ENCODE measurements around the gene HSPB8.

The HSPB8 gene

DNA sequence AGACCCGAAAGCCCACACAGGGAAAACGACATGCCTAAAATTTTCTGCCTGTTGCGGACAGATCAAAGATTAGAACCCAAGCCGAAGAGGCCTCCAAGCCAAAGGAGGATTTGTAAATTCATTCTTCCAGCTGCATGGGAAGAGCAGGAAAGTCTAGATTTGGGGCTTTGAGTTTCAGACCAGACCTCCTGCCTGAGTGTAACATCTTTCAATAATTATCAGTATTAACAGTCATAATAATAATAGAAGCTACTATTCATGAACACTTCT is 1.7 kb upstream of the HSPB8 start:
- DNase-seq (ENCODE audit: low spot score in 2 of 2) (no peak), ATAC-seq (replicated peaks; ENCODE audit: extremely low read depth, poor library complexity, severe bottlenecking) (no peak)
- peaks cover 46% of the 10 kb centered on the region for H3K27me3 Mint-ChIP-seq
- H3K36me3 Mint-ChIP-seq (ENCODE audit: insufficient read depth): peaks cover 1% of the 10 kb centered on the region
- H3K9me3 Mint-ChIP-seq: no peaks in the 10 kb centered on the region
- no peaks in the 10 kb centered on the region for H3K4me1 Mint-ChIP-seq
- no peak overlapping the region for H3K27ac Mint-ChIP-seq (ENCODE audit: low read depth)
- no peak overlapping the region for H3K4me3 Mint-ChIP-seq

DNA sequence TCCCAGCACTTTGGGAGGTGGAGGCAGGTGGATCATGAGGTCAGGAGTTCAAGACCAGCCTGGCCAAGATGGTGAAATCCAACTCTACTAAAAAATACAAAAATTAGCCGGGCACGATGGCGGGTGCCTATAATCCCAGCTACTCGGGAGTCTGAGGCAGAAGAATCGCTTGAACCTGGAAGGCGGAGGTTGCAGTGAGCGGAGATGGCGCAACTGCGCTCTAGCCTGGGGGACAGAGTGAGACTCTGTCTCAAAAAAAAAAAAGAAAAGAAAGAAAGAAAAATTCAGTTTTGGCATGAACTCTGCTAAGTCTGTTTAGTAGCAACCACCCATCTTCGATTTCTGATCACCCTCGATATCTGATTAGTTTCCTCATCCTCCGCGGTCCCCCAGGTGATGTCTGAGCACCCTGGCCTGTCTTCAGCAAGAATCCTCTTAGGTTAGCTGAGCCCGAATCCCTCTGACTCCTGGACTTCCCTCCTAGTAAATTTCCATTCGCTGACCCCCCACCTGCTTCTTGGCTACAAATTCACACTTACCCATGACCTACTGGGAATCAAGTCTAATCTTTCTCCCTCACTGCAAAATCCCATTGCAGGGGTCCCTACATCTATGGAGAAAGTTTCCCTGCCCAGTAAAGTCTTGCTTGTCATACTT is 879 bp upstream of the HSPB8 start:
- no peak for ATAC-seq (replicated peaks; ENCODE audit: extremely low read depth, poor library complexity, severe bottlenecking)
- Mint-ChIP-seq H3K36me3 (ENCODE audit: insufficient read depth) (peaks cover 1% of the 10 kb centered on the region), H3K27ac (ENCODE audit: low read depth) (no peak overlapping the region), H3K9me3 (no peaks in the 10 kb centered on the region), H3K4me1 (no peaks in the 10 kb centered on the region), H3K4me3 (no peak overlapping the region), H3K27me3 (peaks cover 46% of the 10 kb centered on the region)
- no peak for DNase-seq (ENCODE audit: low spot score in 2 of 2)

DNA sequence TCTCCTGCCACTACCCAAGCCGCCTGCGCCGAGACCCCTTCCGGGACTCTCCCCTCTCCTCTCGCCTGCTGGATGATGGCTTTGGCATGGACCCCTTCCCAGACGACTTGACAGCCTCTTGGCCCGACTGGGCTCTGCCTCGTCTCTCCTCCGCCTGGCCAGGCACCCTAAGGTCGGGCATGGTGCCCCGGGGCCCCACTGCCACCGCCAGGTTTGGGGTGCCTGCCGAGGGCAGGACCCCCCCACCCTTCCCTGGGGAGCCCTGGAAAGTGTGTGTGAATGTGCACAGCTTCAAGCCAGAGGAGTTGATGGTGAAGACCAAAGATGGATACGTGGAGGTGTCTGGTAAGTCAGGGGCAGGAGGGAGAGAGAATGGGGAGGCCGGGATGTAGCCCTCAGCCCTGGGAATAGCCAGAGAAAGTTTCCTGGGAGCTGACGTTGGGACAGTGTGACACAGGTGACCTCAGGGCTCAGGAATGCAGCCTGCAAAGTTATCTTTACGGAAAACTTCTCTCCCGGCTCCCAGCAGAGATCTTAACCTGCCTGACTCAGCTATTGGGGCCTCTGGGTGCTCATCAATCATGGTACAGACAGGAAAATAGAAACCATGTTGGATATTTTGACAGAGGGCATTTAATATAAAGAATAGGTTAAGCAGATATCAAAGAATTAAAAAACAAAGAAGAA is 747 bp downstream of the HSPB8 start:
- Mint-ChIP-seq H3K4me3 (no peak overlapping the region), H3K4me1 (no peaks in the 10 kb centered on the region), H3K36me3 (ENCODE audit: insufficient read depth) (peaks cover 1% of the 10 kb centered on the region), H3K27ac (ENCODE audit: low read depth) (no peak overlapping the region), H3K27me3 (peaks cover 46% of the 10 kb centered on the region), H3K9me3 (no peaks in the 10 kb centered on the region)
- ATAC-seq (replicated peaks; ENCODE audit: extremely low read depth, poor library complexity, severe bottlenecking) (no peak), DNase-seq (ENCODE audit: low spot score in 2 of 2) (no peak)

DNA sequence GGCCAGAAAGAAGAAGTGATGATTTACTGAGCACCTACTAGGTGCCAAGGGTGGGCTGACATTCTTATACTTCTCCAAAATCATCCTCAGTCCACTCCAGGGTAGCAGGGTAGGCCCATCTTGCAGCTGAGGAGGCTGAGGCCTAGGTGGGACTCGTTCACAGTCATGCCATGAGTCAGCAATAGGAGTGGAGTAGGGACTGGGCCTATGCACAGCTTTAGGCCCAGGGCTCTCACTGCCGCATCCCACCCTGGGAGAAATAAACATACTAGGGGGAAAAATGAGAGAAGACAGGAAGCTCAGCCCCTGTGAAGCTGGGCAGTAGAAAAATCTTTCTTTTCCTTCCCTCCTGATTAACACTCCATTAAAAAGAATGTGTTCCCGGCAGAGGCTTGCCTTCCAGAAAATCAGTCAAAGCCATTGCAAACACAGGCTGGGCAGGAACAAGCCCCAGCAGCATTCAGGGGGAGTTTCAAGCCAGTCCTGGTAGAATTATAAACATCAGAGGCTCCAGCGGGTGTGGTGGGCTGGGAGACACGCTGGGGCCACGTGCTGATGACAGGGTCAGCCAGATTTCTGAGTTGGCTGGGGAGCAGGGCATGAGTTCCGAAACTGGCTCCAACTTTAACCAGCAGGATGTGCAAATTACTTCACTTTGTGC is 1.8 kb downstream of the HSPB8 start:
- Mint-ChIP-seq H3K4me3 (no peak overlapping the region), H3K36me3 (ENCODE audit: insufficient read depth) (no peaks in the 10 kb centered on the region), H3K27me3 (peaks cover 46% of the 10 kb centered on the region), H3K9me3 (no peaks in the 10 kb centered on the region), H3K4me1 (no peaks in the 10 kb centered on the region), H3K27ac (ENCODE audit: low read depth) (no peak overlapping the region)
- DNase-seq (ENCODE audit: low spot score in 2 of 2): no peak
- ATAC-seq (replicated peaks; ENCODE audit: extremely low read depth, poor library complexity, severe bottlenecking): no peak

DNA sequence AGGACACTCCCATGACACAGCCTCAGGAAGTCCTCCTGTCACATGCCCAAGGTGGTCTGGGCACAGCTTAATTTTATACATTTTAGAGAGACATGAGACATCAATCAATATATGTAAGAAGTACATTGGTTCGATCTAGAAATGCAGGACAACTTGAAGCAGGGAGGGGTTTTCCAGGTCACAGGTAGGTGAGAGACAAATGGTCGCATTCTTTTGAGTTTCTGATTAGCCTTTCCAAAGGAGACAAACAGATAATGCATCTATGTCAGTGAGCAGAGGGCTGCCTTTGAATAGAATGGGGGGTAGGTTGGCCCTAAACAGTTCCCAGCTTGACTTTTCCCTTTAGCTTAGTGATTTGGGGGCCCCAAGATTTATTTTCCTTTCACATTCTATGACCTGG is 2.5 kb downstream of the HSPB8 start:
- Mint-ChIP-seq H3K36me3 (ENCODE audit: insufficient read depth) (no peaks in the 10 kb centered on the region), H3K9me3 (no peaks in the 10 kb centered on the region), H3K4me1 (no peaks in the 10 kb centered on the region), H3K27ac (ENCODE audit: low read depth) (no peak overlapping the region), H3K27me3 (peaks cover 45% of the 10 kb centered on the region), H3K4me3 (no peak overlapping the region)
- ATAC-seq (replicated peaks; ENCODE audit: extremely low read depth, poor library complexity, severe bottlenecking) (no peak), DNase-seq (ENCODE audit: low spot score in 2 of 2) (no peak)

DNA sequence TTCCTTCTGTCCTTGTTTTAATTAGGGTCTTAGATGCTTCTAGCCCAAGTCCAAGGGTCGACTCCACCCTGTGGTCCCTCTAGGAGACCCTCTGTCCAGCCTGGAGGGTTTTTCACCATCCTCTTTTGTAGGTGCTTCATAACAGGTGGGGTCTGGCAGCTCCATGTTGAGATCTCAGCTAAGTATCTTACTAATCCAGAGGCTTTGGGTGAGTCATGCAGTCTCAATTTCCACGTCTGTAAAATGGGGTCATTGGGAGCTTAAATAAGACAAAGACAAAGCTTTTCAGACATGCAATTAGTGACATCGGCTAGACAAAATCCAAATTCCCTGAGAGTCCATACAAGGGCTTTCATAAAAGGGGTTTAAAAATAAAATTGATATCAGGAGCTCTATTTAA is 3.2 kb downstream of the HSPB8 start:
- no peak overlapping the region for H3K4me3 Mint-ChIP-seq
- H3K4me1 Mint-ChIP-seq: no peaks in the 10 kb centered on the region
- no peaks in the 10 kb centered on the region for H3K36me3 Mint-ChIP-seq (ENCODE audit: insufficient read depth)
- no peaks in the 10 kb centered on the region for H3K9me3 Mint-ChIP-seq
- H3K27me3 Mint-ChIP-seq: peaks cover 37% of the 10 kb centered on the region
- DNase-seq (ENCODE audit: low spot score in 2 of 2) (no peak), ATAC-seq (replicated peaks; ENCODE audit: extremely low read depth, poor library complexity, severe bottlenecking) (no peak)
- H3K27ac Mint-ChIP-seq (ENCODE audit: low read depth): no peak overlapping the region

DNA sequence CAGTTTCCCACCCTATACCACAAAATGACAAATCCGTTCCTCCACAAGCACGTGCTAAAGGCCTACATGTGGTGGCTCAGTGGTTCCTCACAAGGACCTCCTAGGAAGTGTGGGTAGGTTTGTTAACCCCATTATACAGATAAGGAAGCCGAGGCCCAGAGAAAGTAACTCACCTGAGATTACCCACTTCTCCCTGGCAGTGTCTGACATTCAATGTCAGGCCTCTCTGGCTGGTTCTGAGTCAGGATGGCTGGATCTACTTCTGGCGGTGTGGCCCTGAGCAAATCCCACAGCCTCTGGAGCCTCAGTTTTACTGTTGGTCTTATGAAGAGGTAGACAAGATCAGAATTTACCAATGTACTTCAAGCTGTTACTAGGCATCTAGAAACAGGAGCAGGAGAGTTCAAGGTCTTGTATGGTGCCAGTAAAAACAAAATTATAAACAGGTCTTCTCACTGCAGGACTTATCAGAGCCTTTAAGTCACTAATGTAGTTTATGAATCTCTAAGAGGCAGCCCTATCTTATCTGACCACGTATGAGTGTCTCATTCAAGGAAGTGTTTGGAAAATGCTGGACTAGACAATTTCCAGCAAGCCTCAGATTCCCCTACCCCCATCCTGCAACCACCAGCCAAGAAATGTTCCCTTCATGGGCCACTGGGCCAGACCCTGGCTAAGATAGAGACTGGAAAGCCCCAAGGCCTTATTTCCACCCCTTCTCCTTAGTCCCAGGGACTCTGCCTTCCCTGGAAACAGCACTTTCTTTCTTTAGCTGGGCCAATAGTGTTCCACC is 4.2 kb downstream of the HSPB8 start:
- Mint-ChIP-seq H3K27ac (ENCODE audit: low read depth) (no peak overlapping the region), H3K4me1 (no peaks in the 10 kb centered on the region), H3K27me3 (peaks cover 28% of the 10 kb centered on the region), H3K36me3 (ENCODE audit: insufficient read depth) (no peaks in the 10 kb centered on the region), H3K9me3 (no peaks in the 10 kb centered on the region), H3K4me3 (no peak overlapping the region)
- DNase-seq (ENCODE audit: low spot score in 2 of 2) (no peak), ATAC-seq (replicated peaks; ENCODE audit: extremely low read depth, poor library complexity, severe bottlenecking) (no peak)

DNA sequence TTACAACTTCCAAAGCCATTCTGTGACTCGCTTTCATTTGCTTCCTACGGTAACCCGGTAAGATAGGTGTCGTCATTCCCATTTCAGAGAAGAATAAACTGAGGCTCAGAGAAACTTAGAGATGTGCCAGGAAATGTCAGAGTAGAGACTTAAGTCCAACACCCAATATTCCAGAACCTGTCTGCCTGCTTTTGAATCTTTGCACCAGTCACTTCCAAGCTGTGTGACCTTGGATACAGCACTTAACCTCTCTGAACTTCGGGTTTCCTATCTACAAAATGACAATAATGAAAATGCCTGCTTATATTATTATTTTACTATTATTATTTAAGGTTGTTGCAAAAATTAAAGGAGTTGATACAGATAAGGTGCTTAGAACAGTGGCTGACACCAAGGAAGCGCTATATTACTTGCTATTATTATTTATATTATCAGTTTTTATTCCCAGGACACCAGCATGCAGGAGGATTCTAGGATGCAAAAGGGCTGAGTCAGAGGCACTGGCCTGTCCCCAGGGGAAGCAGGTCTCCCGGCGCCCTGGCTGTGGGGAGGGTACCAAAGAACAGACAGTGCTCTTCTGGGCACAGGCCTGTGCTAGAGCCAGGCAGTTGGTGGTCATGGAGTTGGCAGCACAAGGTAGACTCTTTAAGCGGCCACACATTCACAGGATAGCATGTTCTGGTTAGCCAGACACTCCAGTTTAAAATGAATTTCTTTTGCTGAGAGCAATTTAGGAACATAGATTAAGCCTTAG is 5.4 kb downstream of the HSPB8 start:
- H3K4me3 Mint-ChIP-seq: no peak overlapping the region
- no peaks in the 10 kb centered on the region for H3K9me3 Mint-ChIP-seq
- ATAC-seq (replicated peaks; ENCODE audit: extremely low read depth, poor library complexity, severe bottlenecking): no peak
- H3K27ac Mint-ChIP-seq (ENCODE audit: low read depth): no peak overlapping the region
- H3K36me3 Mint-ChIP-seq (ENCODE audit: insufficient read depth): no peaks in the 10 kb centered on the region
- H3K4me1 Mint-ChIP-seq: no peaks in the 10 kb centered on the region
- H3K27me3 Mint-ChIP-seq: peaks cover 25% of the 10 kb centered on the region
- no peak for DNase-seq (ENCODE audit: low spot score in 2 of 2)

DNA sequence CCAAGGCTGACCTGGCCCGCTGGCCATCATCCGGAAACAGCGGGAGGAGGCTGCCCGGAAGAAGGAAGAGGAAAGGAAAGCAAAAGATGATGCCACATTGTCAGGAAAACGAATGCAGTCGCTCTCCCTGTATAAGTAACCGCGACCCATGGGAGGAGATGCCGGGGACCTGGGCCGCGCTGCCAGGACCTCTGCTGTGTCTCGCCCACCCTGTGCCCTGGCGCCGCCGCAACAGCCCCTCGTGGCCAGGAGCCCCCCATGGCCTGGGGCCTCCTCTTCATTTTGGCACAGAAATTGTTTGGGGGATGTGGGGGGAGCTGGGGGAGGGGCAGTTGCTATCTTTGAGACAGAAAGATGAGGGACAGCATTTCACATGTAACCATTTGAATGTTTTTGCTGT is 16.5 kb downstream of the HSPB8 start:
- H3K36me3 Mint-ChIP-seq (ENCODE audit: insufficient read depth): peaks cover 2% of the 10 kb centered on the region
- H3K4me3 Mint-ChIP-seq: no peak overlapping the region
- no peak for ATAC-seq (replicated peaks; ENCODE audit: extremely low read depth, poor library complexity, severe bottlenecking)

DNA sequence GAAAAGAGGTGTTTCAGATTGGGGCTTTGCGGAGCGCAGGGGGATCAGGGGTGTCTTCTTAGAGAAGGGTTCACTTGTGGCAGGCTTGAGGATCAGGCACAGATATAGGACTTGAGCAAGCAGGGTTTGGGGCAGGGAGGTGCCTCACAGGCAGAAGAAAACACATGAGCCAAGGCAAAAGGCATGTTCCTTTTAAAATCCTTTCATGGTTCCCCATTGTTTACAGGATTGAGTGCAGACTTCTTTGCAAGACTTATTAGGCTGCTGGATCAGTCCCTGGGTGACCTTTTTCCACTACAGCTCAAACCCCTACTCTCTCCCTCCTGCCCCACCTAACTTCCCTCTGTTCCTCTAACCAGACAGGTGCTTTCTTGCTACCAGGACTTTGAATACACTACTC is 19.7 kb downstream of the HSPB8 start:
- no peaks in the 10 kb centered on the region for H3K27me3 Mint-ChIP-seq
- peaks cover 7% of the 10 kb centered on the region for H3K9me3 Mint-ChIP-seq
- no peaks in the 10 kb centered on the region for H3K4me1 Mint-ChIP-seq
- no peak overlapping the region for H3K4me3 Mint-ChIP-seq
- H3K36me3 Mint-ChIP-seq (ENCODE audit: insufficient read depth): peaks cover 2% of the 10 kb centered on the region
- no peak for ATAC-seq (replicated peaks; ENCODE audit: extremely low read depth, poor library complexity, severe bottlenecking)
- DNase-seq (ENCODE audit: low spot score in 2 of 2): no peak
- no peak overlapping the region for H3K27ac Mint-ChIP-seq (ENCODE audit: low read depth)

More for the DNA sequence above, 16.5 kb downstream of the HSPB8 start:
- no peaks in the 10 kb centered on the region for H3K4me1 Mint-ChIP-seq
- no peak overlapping the region for H3K27ac Mint-ChIP-seq (ENCODE audit: low read depth)
- peaks cover 7% of the 10 kb centered on the region for H3K9me3 Mint-ChIP-seq
- H3K27me3 Mint-ChIP-seq: no peaks in the 10 kb centered on the region
- no peak for DNase-seq (ENCODE audit: low spot score in 2 of 2)

DNA sequence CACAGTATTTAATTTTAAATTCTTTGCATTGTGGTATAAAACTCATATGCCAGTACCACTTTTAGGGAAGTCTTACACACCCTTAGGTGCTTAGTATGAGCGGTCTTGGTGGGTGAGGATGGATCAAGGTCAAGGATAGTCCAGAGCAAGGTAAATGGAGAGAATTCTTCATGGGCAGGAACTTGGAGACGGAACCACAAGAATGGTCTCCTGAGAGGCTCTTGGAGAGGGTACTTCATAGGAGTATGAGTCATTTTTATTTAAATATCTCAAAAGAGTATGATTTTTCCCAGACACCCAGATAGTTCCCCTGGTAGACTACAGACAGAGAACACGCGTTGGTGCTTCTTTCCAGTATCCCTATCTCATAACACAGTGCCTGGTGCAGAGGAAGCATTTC is 21.9 kb downstream of the HSPB8 start:
- DNase-seq (ENCODE audit: low spot score in 2 of 2) (no peak), ATAC-seq (replicated peaks; ENCODE audit: extremely low read depth, poor library complexity, severe bottlenecking) (no peak)
- Mint-ChIP-seq H3K4me3 (no peak overlapping the region), H3K27me3 (no peaks in the 10 kb centered on the region), H3K27ac (ENCODE audit: low read depth) (no peak overlapping the region), H3K36me3 (ENCODE audit: insufficient read depth) (no peaks in the 10 kb centered on the region), H3K9me3 (no peaks in the 10 kb centered on the region), H3K4me1 (no peaks in the 10 kb centered on the region)

DNA sequence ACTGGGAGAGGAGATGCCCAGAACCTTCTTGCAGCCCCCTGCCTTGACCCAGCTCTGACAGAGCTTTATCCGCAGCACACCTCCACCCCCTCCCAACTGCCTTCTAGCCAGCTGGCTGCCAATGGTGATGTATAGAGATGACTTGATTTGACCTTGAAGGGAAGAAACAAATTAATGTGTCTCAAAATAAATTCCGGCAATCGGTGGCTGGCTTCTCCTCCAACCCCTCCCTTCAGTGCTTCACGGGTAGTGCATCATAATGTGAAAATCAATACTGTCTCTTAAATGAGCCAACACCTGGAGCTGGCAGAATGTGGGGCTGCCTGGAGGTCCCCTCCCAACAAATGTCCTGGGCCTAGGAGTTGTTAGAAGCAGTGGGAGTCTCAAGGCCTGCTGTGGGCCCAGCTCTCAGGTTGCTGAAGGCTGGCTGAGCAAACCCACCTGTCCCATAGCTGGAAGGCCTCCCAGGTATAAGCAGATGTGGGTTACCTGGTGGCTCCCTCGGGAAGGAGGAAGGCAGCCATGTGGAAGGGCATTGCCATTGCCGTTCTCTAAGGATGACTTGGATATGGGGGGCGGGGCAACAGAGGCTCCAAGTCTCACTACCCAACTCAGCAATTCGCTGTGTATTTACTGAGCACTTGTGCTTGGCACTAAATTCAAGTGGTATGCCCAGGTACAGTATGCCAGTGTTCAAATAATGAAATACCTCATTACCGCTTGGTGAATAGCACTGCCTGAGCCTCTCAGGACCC is 23.2 kb downstream of the HSPB8 start:
- ATAC-seq (replicated peaks; ENCODE audit: extremely low read depth, poor library complexity, severe bottlenecking) (no peak), DNase-seq (ENCODE audit: low spot score in 2 of 2) (no peak)
- no peaks in the 10 kb centered on the region for H3K27me3 Mint-ChIP-seq
- H3K4me3 Mint-ChIP-seq: no peak overlapping the region
- H3K36me3 Mint-ChIP-seq (ENCODE audit: insufficient read depth): no peaks in the 10 kb centered on the region
- no peak overlapping the region for H3K27ac Mint-ChIP-seq (ENCODE audit: low read depth)
- H3K4me1 Mint-ChIP-seq: no peaks in the 10 kb centered on the region
- no peaks in the 10 kb centered on the region for H3K9me3 Mint-ChIP-seq
